Gastrocnemius medialis (tissue), 4 donors: Measurements from ENCODE around the gene TNIK. TPM values are rescaled to one million over a fixed set of nuclear protein-coding genes. Genes with fewer than 3 reads are reported as not detected.

ENCODE experiments used
- ATAC-seq, 2 donors: fragments of 150-250 bp; one replicate each; pipeline ENCODE4 v1.9.1; 2016
- DNase-seq, 2 donors: peaks; one replicate each; pipeline ENCODE4 v3.0.0-alpha.2; 2019
- H3K27ac ChIP-seq, 4 donors: fragments of 200-600 bp; sonication (generic); 1 replicate in 1 of 4; 2 replicates in 3 of 4; pipeline ENCODE4 v1.5.1; 2016 to 2018; ENCODE audit warnings: mild to moderate bottlenecking in 2 of 4, moderate library complexity in 1 of 4
- H3K27me3 ChIP-seq, 3 donors: fragments of 200-600 bp; sonication (generic) in 2 of 3; 1 replicate in 1 of 3; 2 replicates in 2 of 3; pipeline versions ENCODE4 v1.5.1 to v1.6.0; 2016 to 2019; ENCODE audit warnings: mild to moderate bottlenecking in 1 of 3, moderate library complexity in 1 of 3
- H3K36me3 ChIP-seq, 2 donors: fragments of 200-600 bp; sonication (generic) in 1 of 2; one replicate each; pipeline ENCODE4 v1.5.1; 2017 to 2018
- H3K4me1 ChIP-seq, 2 donors: fragments of 200-600 bp; sonication (generic) in 1 of 2; one replicate each; pipeline ENCODE4 v1.5.1; 2016 to 2017; ENCODE audit warnings: mild to moderate bottlenecking in 2 of 2
- H3K4me3 ChIP-seq, 4 donors: fragments of 200-600 bp; sonication (generic) in 3 of 4; 1 replicate in 1 of 4; 2 replicates in 3 of 4; pipeline ENCODE4 v1.5.1; 2016 to 2019; ENCODE audit warnings: mild to moderate bottlenecking in 2 of 4
- H3K9me3 ChIP-seq, 3 donors: fragments of 200-600 bp; sonication (generic) in 2 of 3; 1 replicate in 1 of 3; 2 replicates in 2 of 3; pipeline ENCODE4 v1.5.1; 2016 to 2019
- POLR2A ChIP-seq, 2 donors: fragments of 450-650 bp; IDR thresholded peaks; one replicate each; pipeline ENCODE4 v1.6.1; 2017; ENCODE audit warnings: antibody characterized with exemption in 2 of 2, mild to moderate bottlenecking in 2 of 2, moderate library complexity in 2 of 2
- in situ Hi-C, 4 donors: fragments of 200-750 bp; cut with MboI; loops; one replicate each; pipeline versions ENCODE4 v1.15.0 to v1.8.0; 2017; ENCODE audit warnings: low sequenced_read_pairs in 4 of 4
- intact Hi-C: fragments of 100-400 bp; cut with DNase I; formaldehyde crosslinking; loops from one replicate; pipeline ENCODE4 v1.15.1; 2023; ENCODE audit warnings: low total_unique reads
- total RNA-seq, 4 donors: library from RNA; depleted of rRNA; stranded (reverse); fragments of >200 nt; gene quantifications; one replicate each; pipeline versions ENCODE4 v1.1.0 to v1.2.3, GENCODE V29; 2016
- TF ChIP-seq, protein P1 (sequence below), 5 experiments: fragments of 450-650 bp in 3 of 5; fragments of 200-600 bp in 2 of 5; sonication (generic) in 2 of 5; IDR thresholded peaks in 4 of 5; conservative IDR thresholded peaks in 1 of 5; 1 replicate in 4 of 5; 2 replicates in 1 of 5; pipeline ENCODE4 v1.5.1; 2016 to 2019; ENCODE audit warnings: antibody characterized with exemption in 5 of 5, mild to moderate bottlenecking in 3 of 5, moderate library complexity in 3 of 5

Gene TNIK
- total RNA-seq, 4 donors from 2014 or later: 5.2 to 19.7 (median 10.6) TPM

GRCh38 chr3:171267104-171267503 lies 193.1 kb downstream of the TNIK start:
- in situ Hi-C loops: no loop called here
- DNase-seq (no peak), ATAC-seq (peak in 1 of 2 donors; percentile 19)
- TF ChIP-seq, protein P1, sequence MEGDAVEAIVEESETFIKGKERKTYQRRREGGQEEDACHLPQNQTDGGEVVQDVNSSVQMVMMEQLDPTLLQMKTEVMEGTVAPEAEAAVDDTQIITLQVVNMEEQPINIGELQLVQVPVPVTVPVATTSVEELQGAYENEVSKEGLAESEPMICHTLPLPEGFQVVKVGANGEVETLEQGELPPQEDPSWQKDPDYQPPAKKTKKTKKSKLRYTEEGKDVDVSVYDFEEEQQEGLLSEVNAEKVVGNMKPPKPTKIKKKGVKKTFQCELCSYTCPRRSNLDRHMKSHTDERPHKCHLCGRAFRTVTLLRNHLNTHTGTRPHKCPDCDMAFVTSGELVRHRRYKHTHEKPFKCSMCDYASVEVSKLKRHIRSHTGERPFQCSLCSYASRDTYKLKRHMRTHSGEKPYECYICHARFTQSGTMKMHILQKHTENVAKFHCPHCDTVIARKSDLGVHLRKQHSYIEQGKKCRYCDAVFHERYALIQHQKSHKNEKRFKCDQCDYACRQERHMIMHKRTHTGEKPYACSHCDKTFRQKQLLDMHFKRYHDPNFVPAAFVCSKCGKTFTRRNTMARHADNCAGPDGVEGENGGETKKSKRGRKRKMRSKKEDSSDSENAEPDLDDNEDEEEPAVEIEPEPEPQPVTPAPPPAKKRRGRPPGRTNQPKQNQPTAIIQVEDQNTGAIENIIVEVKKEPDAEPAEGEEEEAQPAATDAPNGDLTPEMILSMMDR (IDR thresholded peaks at IDR 0.05 in 4 of 5, conservative IDR thresholded peaks at IDR 0.05 in 1 of 5): no peak
- TF ChIP-seq POLR2A (IDR thresholded peaks at IDR 0.05): no peak
- H3K27me3 ChIP-seq: no peaks in the 10 kb centered on the region
- H3K4me3 ChIP-seq: no peak overlapping the region
- peak overlapping the region in 2 of 4 donors; percentile 51 to 56 for H3K27ac ChIP-seq
- H3K4me1 ChIP-seq: peaks cover 19 to 36% of the 10 kb centered on the region in 2 donors
- intact Hi-C loops: no loop called here
- H3K9me3 ChIP-seq: no peaks in the 10 kb centered on the region
- H3K36me3 ChIP-seq: no peaks in the 10 kb centered on the region

- Histone ChIP-seq H3K9me3 (no peaks in the 10 kb centered on the region), H3K36me3 (no peaks in the 10 kb centered on the region), H3K4me3 (no peak overlapping the region), H3K4me1 (peaks cover 22 to 36% of the 10 kb centered on the region in 2 donors), H3K27me3 (no peaks in the 10 kb centered on the region), H3K27ac (peak overlapping the region in 2 of 4 donors; percentile 51 to 56)
- ATAC-seq (no peak), DNase-seq (no peak)
- TF ChIP-seq, protein P1 (IDR thresholded peaks at IDR 0.05 in 4 of 5, conservative IDR thresholded peaks at IDR 0.05 in 1 of 5): no peak
- TF ChIP-seq POLR2A (IDR thresholded peaks at IDR 0.05): no peak
- in situ Hi-C loops (no loop called here), intact Hi-C loops (no loop called here)
These were observed 193.5 kb downstream of the TNIK start for GRCh38 chr3:171266740-171267073.

- no peak for DNase-seq
- no peaks in the 10 kb centered on the region for H3K27me3 ChIP-seq
- intact Hi-C loops (no loop called here), in situ Hi-C loops (no loop called here)
- no peak for ATAC-seq
- no peak for TF ChIP-seq POLR2A (IDR thresholded peaks at IDR 0.05)
- TF ChIP-seq, protein P1 (IDR thresholded peaks at IDR 0.05 in 4 of 5, conservative IDR thresholded peaks at IDR 0.05 in 1 of 5): no peak
- peak overlapping the region in 1 of 4 donors; percentile 56 for H3K27ac ChIP-seq
- no peaks in the 10 kb centered on the region for H3K36me3 ChIP-seq
- no peak overlapping the region for H3K4me3 ChIP-seq
- H3K4me1 ChIP-seq: peaks cover 25 to 36% of the 10 kb centered on the region in 2 donors
- H3K9me3 ChIP-seq: no peaks in the 10 kb centered on the region
These were observed 194.0 kb downstream of the TNIK start for GRCh38 chr3:171266034-171266739.

- Histone ChIP-seq H3K36me3 (no peaks in the 10 kb centered on the region), H3K4me1 (peaks cover 23 to 25% of the 10 kb centered on the region in 2 donors), H3K27ac (no peak overlapping the region), H3K4me3 (no peak overlapping the region), H3K9me3 (no peaks in the 10 kb centered on the region), H3K27me3 (no peaks in the 10 kb centered on the region)
- TF ChIP-seq, protein P1 (IDR thresholded peaks at IDR 0.05 in 4 of 5, conservative IDR thresholded peaks at IDR 0.05 in 1 of 5): no peak
- no peak for TF ChIP-seq POLR2A (IDR thresholded peaks at IDR 0.05)
- intact Hi-C loops (no loop called here), in situ Hi-C loops (no loop called here)
- ATAC-seq: no peak
- DNase-seq: no peak
These were observed 195.4 kb downstream of the TNIK start for GRCh38 chr3:171264758-171265157.
